HG03457 (cell line): ENCODE measurements around the gene CCNG1.

Experiments
- ATAC-seq: cut with Tn5 transposase; IDR thresholded peaks from one replicate; pipeline ENCODE4 v1.9.1; 2021; ENCODE audit warnings: moderate number of reproducible peaks; ENCODE audit not compliant: unreplicated experiment

Gene CCNG1

DNA sequence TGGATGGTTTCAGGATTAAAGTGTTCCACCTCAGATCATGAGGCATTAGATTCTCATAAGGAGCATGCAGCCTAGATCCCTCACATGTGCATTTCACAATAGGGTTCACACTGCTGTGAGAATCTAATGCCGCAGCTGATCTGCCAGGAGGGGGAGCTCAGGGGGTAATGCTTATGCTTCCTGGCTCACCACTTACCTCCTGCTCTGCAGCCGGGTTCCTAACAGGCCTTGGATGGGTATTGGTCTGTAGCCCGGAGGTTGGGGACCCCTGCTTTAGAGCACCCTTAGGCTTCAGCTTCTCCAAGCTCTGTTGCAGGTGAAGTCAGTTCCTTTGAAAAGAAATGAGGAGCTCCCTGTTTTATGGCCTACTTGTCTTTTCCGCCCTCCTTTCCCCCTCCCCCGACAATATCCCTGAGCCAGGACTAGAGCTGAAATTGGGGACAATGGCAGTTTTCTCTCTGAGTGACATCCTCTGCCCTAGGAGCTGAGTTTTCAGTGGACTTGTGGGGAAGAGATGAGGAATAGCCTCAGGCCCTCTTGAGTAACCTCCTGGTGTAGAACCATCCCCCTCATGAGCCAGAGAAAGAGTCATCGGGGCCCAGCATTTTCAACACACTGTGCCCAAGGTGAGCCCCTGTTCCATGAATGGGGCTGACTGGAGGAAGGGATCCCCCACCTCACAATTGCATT is 51.8 kb downstream of the CCNG1 start:
- no peak for ATAC-seq

DNA sequence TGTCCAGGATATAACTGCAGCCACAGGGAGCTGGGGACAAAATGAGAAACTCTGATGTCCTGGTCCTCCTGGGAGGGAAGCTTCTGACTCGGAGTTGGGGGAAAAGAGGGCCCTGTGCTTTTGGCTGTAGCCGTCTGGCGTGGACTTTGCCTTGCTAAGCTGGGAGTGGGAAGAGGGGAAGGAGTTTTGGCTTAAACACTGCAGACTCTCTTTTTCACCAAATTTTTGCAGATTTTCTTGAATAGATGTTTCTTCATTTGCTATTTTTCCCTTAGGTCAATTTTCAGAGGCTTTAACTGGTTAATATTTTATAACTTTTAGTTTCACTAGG is 52.3 kb downstream of the CCNG1 start:
- ATAC-seq, result no peak
